Heart right ventricle (tissue), 16 donors: Measurements from ENCODE around the gene NIT2. TPM values are rescaled to one million over a fixed set of nuclear protein-coding genes. Genes with fewer than 3 reads are reported as not detected.

Experiments
- ATAC-seq, 8 donors: fragments of 200-7000 bp; cut with Tn5 transposase; one replicate each; pipeline ENCODE4 v1.9.1; 2020; ENCODE audit warnings: mild to moderate bottlenecking in 8 of 8, moderate library complexity in 8 of 8, moderate number of reproducible peaks in 1 of 8
- DNase-seq, 2 donors: peaks; one replicate each; pipeline ENCODE4 v3.0.0-alpha.2; 2020
- H3K27ac ChIP-seq, 10 donors: fragments of 200-600 bp; sonication (generic) in 2 of 10; one replicate each; pipeline versions ENCODE4 v1.5.0 to v1.8.0; 2020 to 2022; ENCODE audit warnings: mild to moderate bottlenecking in 3 of 10
- H3K27me3 ChIP-seq, 7 donors: fragments of 200-600 bp; one replicate each; pipeline ENCODE4 v1.8.0; 2021 to 2022; ENCODE audit warnings: mild to moderate bottlenecking in 2 of 7
- H3K36me3 ChIP-seq, 9 donors: fragments of 200-600 bp; sonication (generic) in 1 of 9; one replicate each; pipeline versions ENCODE4 v1.5.0 to v1.8.0; 2020 to 2022; ENCODE audit warnings: mild to moderate bottlenecking in 2 of 9
- H3K4me1 ChIP-seq, 9 donors: fragments of 200-600 bp; sonication (generic) in 1 of 9; one replicate each; pipeline versions ENCODE4 v1.5.0 to v1.8.0; 2020 to 2022; ENCODE audit warnings: mild to moderate bottlenecking in 4 of 9
- H3K4me3 ChIP-seq, 10 donors: fragments of 200-600 bp; sonication (generic) in 2 of 10; one replicate each; pipeline versions ENCODE4 v1.5.0 to v1.8.0; 2020 to 2022; ENCODE audit warnings: mild to moderate bottlenecking in 7 of 10, moderate library complexity in 2 of 10
- H3K9me3 ChIP-seq, 11 donors: fragments of 200-600 bp in 10 of 11; sonication (generic) in 2 of 11; one replicate each; pipeline versions ENCODE4 v1.5.0 to v1.8.0; 2013 to 2022; ENCODE audit warnings: mild to moderate bottlenecking in 2 of 11, control low read depth in 1 of 11, moderate library complexity in 1 of 11
- WGBS, 2 donors: extraction: QIAGEN DNeasy Blood & Tissue Kit; methylation state at CpG; one replicate each; pipeline ENCODE4 v1.1.7; 2013; ENCODE audit warnings: inconsistent platforms in 1 of 2; 5-methylcytosine and 5-hydroxymethylcytosine counted together
- intact Hi-C, 10 donors: fragments of 100-400 bp; cut with DNase I; formaldehyde crosslinking; loops; one replicate each; pipeline versions ENCODE4 v1.11.1 to v1.14.2; 2022
- polyA plus RNA-seq, 2 donors: library from polyadenylated mRNA; stranded (reverse); fragments of 200-250 nt; gene quantifications; one replicate each; pipeline ENCODE4 v1.2.3, GENCODE V29; 2013
- total RNA-seq, 10 donors: library from RNA; stranded (reverse); fragmentation: NEBNext Ultra II Directional in 3 of 10; extraction: Animal tissue kit (Norgen Biotek cat#: 25700) in 3 of 10; gene quantifications; one replicate each; pipeline versions ENCODE4 v1.2.1 to v1.2.4, GENCODE V29; 2021 to 2023
- TF ChIP-seq, protein P1 (sequence below), 9 donors: fragments of 200-600 bp; sonication (generic) in 2 of 9; IDR thresholded peaks; one replicate each; pipeline versions ENCODE4 v1.5.0 to v1.8.0; 2021 to 2022; ENCODE audit warnings: antibody characterized with exemption in 9 of 9, mild to moderate bottlenecking in 5 of 9, moderate library complexity in 1 of 9
- donor health status: Arrhythmogenic right ventricular cardiomyopathy.
- donor health status: ischemic (EF 13 %, LVEDD 7.1; RV severe dilation, severe dysfunction).
- donor health status: healthy with polysubstance abuse.
- donor health status: DM: no; HTN: yes; CAD: no.
- donor health status: DM: no; HTN: no; CAD: no.
- donor health status: ischemic (EF 25% LVEDD 6.9; RV normal size, moderate dysfunction).
- donor health status: ischemic (EF 25% LVEDD 5.7; RV mildly dilated, moderate dysfunction).
- donor health status: healthy.
- donor health status: DM: yes; HTN: yes; CAD: no.
- donor health status: Ischemic cardiomyopathy.
- donor health status: ischemic (EF 35%, LVEDD 5.7; RV mildly dilated, moderate dysfunction).
- donor health status: nonischemic (EF 11% LVEDD 7.7; RV severe dilation, severe dysfunction).
- donor health status: DM: yes; HTN: yes; CAD: no.
- donor health status: PGD.
- donor health status: ischemic (EF 29% LVEDD 5.4; RV normal size, mild dysfunction).
- donor health status: nonischemic (EF 23%, LVEDD 6.1; RV moderate dilation, normal function).

NIT2 gene
- total and polyA plus RNA-seq, 12 donors: 14.7 to 56.7 (median 44.0) TPM

GRCh38 chr3:100396967-100397366 lies 62.4 kb downstream of the NIT2 start:
- TF ChIP-seq, protein P1, sequence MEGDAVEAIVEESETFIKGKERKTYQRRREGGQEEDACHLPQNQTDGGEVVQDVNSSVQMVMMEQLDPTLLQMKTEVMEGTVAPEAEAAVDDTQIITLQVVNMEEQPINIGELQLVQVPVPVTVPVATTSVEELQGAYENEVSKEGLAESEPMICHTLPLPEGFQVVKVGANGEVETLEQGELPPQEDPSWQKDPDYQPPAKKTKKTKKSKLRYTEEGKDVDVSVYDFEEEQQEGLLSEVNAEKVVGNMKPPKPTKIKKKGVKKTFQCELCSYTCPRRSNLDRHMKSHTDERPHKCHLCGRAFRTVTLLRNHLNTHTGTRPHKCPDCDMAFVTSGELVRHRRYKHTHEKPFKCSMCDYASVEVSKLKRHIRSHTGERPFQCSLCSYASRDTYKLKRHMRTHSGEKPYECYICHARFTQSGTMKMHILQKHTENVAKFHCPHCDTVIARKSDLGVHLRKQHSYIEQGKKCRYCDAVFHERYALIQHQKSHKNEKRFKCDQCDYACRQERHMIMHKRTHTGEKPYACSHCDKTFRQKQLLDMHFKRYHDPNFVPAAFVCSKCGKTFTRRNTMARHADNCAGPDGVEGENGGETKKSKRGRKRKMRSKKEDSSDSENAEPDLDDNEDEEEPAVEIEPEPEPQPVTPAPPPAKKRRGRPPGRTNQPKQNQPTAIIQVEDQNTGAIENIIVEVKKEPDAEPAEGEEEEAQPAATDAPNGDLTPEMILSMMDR (IDR thresholded peaks at IDR 0.05): no peak
- intact Hi-C loops: loop anchor here in 1 of 10 donors (10.0 kb wide), 1 partner anchor 52 kb away; no protein-coding TSS in a partner anchor
- no peak for ATAC-seq
- Histone ChIP-seq H3K27ac (peak overlapping the region in 4 of 10 donors; percentile 10 to 44 (median 19)), H3K36me3 (no peaks in the 10 kb centered on the region), H3K27me3 (no peaks in the 10 kb centered on the region), H3K4me3 (no peak overlapping the region), H3K4me1 (peaks cover 0 to 62% (median 41%) of the 10 kb centered on the region in 9 donors), H3K9me3 (no peaks in the 10 kb centered on the region)
- WGBS, 2 donors: 48 to 72% methylated on average over 2 of the region's 2 CpGs
- no peak for DNase-seq

- Histone ChIP-seq H3K4me1 (peaks cover 0 to 74% (median 57%) of the 10 kb centered on the region in 9 donors), H3K27me3 (no peaks in the 10 kb centered on the region), H3K36me3 (no peaks in the 10 kb centered on the region), H3K9me3 (no peaks in the 10 kb centered on the region), H3K4me3 (peak overlapping the region; percentile 69 to 98 (median 90)), H3K27ac (peak overlapping the region in 8 of 10 donors; percentile 93 to 98 (median 95))
- TF ChIP-seq, protein P1 (IDR thresholded peaks at IDR 0.05): no peak
- intact Hi-C loops: loop anchor here in 3 of 10 donors (5.0 to 10.0 kb wide), 5 partner anchors 55 to 137 kb away; partner anchors contain the start of genes NIT2 (in 1 of the 3), TBC1D23 (in 1 of the 3) and TMEM45A (in 1 of the 3)
- ATAC-seq: no peak
- no peak for DNase-seq
- 34% methylated on average over 9 of the region's 9 CpGs for WGBS, 2 donors
Measured at GRCh38 chr3:100399341-100400071, 64.9 kb downstream of the NIT2 start.

GRCh38 chr3:100400419-100400779 lies 65.8 kb downstream of the NIT2 start:
- Histone ChIP-seq H3K36me3 (no peaks in the 10 kb centered on the region), H3K4me1 (peaks cover 0 to 72% (median 55%) of the 10 kb centered on the region in 9 donors), H3K9me3 (no peaks in the 10 kb centered on the region), H3K4me3 (peak overlapping the region; percentile 69 to 98 (median 90)), H3K27ac (peak overlapping the region; percentile 71 to 98 (median 94)), H3K27me3 (no peaks in the 10 kb centered on the region)
- DNase-seq (peak in 1 of 2 donors; percentile 18), ATAC-seq (peak in 4 of 8 donors; percentile 2 to 47 (median 10))
- TF ChIP-seq, protein P1 (IDR thresholded peaks at IDR 0.05): no peak
- intact Hi-C loops: loop anchor here in 2 of 10 donors (5.0 kb wide), 4 partner anchors 63 to 138 kb away; partner anchors contain the start of genes NIT2 (in 1 of the 2), TBC1D23 (in 1 of the 2) and TMEM45A (in 1 of the 2)
- WGBS, 2 donors: 0 to 1% methylated on average over 22 of the region's 22 CpGs

DNA sequence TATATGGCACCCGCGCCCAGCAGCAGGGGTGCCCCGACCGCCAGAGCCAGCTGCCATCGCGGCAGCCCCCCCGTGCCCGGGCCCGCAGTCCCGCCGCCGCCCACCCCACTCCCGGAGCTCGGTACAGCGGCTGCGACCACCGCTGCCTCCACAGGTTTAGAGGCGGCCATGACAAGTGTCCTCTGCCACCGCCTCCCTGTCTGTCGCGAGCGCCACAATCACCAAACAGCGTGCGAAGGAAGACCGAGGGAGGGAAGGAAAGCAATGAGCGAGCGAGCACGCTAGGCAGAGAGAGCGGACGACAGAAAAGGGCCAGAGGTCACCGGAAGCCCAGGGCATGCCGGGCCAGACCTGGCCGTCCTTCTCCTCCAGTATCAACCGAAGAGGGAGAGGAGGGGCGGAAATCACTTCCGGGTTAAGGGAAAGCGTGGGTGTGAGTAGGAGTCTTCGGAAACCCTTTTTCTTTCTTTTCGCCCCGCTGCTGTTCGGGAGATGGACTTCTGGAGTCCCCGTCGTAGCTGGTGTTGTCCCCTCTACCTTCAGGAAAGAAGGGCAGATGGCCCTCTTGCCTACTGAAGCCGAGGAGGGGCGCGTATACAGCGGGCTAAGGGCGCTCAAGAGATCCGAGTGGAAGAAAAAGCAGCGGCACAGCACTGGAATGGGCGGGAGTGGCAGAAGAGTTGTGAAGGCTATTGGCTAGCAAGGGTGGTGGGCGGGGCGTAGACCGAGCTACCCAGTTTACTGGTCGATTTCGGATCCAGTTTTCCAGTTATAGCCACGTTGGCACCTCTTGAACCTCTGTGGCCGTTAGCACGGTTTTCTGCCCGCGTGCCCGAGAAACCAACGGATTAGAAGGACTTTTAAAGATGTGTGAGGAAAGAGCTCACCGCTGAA lies 66.5 kb downstream of the NIT2 start, which contains the start of the genes LNP1 and TOMM70:
Gene LNP1, plus strand, starts transcription at position 760 of the 894 bp plus-strand sequence. CDS start 28,191 bp downstream, outside the sequence.
Gene TOMM70, minus strand, starts transcription at position 310 of the 894 bp plus-strand sequence. Its CDS starts 140 bp downstream, at position 170.
- Histone ChIP-seq H3K9me3 (no peaks in the 10 kb centered on the region), H3K36me3 (no peaks in the 10 kb centered on the region), H3K27ac (peak within 1 kb of the TSS; percentile 71 to 98 (median 94)), H3K4me3 (peak within 1 kb of the TSS; percentile 69 to 98 (median 90)), H3K4me1 (peaks cover 0 to 66% (median 54%) of the 10 kb centered on the region in 9 donors), H3K27me3 (no peaks in the 10 kb centered on the region)
- ATAC-seq (peak; percentile 96 to 99 (median 98)), DNase-seq (peak; percentile 96 to 98)
- intact Hi-C loops: loop anchor here in 2 of 10 donors (5.0 kb wide), 4 partner anchors 64 to 139 kb away; partner anchors contain the start of genes NIT2 (in 1 of the 2), TBC1D23 (in 1 of the 2) and TMEM45A (in 1 of the 2)
- 0% methylated on average over 64 of the region's 64 CpGs for WGBS, 2 donors
- TF ChIP-seq, protein P1 (IDR thresholded peaks at IDR 0.05): no peak
